GM18511 (cell line): ENCODE data around the gene KIF20B.
"Not testable (repeated sequence)": the region's sequence is repeated elsewhere in the genome, so short reads cannot be mapped to it uniquely, and the experiment has no call there.

Experiments used
- ATAC-seq: cut with Tn5 transposase; IDR thresholded peaks from one replicate; pipeline ENCODE4 v1.9.1; 2021; ENCODE audit warnings: mild to moderate bottlenecking, moderate library complexity; ENCODE audit not compliant: unreplicated experiment

KIF20B gene

DNA sequence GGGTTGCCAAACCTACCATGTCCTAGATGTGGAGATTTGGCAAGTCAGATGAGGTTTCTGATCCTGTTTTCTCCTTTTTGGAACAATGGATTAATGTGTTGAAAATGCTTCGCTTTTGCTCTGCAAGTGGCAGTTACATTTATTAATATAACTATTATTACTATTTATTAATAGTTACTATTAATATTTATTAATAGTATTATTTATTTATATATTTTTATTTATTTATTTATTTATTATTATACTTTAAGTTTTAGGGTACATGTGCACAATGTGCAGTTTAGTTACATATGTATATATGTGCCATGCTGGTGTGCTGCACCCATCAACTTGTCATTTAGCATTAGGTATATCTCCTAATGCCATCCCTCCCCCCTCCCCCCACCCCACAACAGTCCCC, 62.3 kb downstream of the KIF20B start:
- ATAC-seq, result not testable (repeated sequence)

- no peak for ATAC-seq
Observed at GRCh38 chr10:89771684-89772083, 70.3 kb downstream of the KIF20B start.

GRCh38 chr10:89773081-89773480, 71.7 kb downstream of the KIF20B start:
- ATAC-seq, result no peak

- no peak for ATAC-seq
Observed at GRCh38 chr10:89776665-89777064, 75.3 kb downstream of the KIF20B start.

DNA sequence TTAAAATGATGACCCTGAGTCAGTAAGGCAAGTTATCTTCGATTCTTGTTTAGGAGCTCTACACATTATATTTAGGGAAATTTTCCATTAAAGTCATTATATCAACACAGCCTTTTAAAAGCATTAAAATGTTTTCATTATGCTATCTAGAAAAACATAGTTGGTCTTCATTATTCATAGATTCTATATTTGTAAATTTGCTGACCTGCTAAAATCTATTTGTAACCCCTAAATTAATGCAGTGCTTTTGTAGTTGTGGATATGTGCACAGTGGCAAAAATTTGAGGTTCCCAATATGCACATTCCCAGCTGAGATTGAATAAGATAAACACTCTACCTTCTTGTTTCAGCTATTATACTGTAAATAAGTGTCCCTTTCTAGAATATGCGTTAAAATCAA, 81.1 kb downstream of the KIF20B start:
- no peak for ATAC-seq

DNA sequence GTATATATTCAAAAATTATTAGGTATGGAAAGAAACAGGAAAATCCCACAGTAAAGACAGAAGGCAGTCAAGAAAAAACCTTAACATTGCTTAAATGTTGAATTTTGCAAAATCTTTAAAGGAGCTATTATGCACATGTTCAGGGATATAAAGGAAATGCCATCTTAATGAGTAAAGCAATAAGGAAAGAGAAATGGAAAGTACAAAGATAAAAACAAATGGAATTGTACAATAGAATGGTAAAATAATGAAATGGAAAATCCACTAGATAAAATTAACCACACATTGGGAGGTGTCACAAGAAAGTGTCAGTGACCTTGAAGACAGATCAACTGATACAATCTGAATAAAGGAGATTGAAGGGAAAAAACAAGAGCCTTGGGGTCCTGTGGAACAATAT, 82.0 kb downstream of the KIF20B start:
- ATAC-seq, result no peak

DNA sequence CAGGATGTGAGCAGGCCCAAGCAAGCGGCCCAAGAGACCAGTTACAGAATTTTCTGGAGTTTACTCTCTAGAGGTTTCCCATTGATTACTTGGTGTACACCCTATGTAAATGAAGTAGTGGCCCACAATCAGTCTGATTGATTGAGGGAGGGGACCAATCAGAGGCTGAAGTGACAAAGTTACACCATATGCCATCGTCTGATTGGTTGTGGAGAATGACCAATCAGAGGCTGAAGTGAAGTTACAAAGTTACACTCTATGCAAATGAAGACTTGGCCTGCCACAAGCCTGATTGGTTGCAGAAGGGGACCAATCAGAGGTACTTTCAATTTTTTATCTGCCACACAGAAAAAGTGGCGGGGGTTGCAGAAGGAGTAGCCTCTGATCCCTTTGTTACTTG, 83.7 kb downstream of the KIF20B start:
- no peak for ATAC-seq

- ATAC-seq, result no peak
Observed at GRCh38 chr10:89789188-89789877, 87.9 kb downstream of the KIF20B start.

- no peak for ATAC-seq
Observed at GRCh38 chr10:89792187-89792586, 90.8 kb downstream of the KIF20B start.

- ATAC-seq, result peak; percentile 81
Observed at GRCh38 chr10:89793649-89794254, 92.4 kb downstream of the KIF20B start.

DNA sequence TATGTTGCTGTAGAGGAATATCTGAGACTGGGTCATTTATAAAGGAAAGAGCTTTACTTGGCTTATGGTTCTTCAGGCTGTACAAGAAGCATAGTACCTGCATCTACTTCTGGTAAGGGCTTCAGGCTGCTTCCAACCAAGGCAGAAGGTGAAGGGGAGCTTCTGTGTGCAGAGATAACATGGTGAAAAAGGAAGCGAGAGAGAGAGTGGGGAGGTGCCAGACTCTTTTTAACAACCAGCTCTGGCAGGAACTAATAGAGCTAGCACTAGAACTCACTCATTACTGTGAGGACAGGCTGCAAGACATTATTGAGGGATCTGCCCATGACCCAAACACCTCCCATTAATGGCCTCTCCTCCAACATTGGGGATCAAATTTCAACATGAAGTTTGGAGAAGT, 94.5 kb downstream of the KIF20B start:
- ATAC-seq, result peak; percentile 67

GRCh38 chr10:89798092-89798491, 96.7 kb downstream of the KIF20B start:
- no peak for ATAC-seq

- no peak for ATAC-seq
Observed at GRCh38 chr10:89799573-89799972, 98.2 kb downstream of the KIF20B start.

DNA sequence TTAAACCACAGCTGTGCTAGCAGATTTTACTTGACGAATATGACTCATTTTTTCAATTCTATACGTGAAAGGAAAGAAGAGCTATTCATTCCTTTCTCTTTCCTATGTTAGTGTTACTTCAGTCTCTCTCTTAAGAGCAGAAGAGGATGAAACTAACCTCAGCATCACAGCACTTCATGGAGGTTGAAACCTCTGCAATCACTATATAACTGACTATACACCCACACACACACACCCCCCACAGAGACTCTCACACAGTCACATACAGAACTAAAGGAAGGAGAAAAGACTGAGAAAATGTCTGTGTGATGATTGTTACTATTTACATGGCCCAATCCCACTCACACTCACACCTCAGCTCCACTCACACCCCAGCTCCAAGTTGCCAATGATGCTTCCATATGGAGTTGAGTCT, 104.2 kb downstream of the KIF20B start:
- ATAC-seq, result peak; percentile 95

DNA sequence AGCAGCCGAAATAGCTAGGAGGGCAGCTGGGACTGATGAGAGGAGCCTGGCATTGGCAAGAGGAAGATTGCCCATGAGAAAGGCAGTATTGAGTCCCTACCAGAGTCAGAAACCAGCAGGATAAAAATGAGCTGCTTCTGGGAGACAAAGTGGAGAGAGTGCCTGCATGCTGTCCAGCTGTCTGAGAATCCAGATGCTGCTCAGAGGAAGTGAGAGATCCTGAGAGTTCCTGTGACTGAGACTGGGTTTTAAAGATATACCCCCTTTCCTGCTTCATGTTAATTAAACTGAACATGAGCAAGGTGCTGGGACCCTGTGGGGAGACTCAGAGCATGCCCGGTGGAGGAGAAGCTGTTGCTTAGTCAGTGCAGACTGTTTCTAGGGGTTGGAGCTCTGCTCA, 107.5 kb downstream of the KIF20B start:
- ATAC-seq, result no peak

DNA sequence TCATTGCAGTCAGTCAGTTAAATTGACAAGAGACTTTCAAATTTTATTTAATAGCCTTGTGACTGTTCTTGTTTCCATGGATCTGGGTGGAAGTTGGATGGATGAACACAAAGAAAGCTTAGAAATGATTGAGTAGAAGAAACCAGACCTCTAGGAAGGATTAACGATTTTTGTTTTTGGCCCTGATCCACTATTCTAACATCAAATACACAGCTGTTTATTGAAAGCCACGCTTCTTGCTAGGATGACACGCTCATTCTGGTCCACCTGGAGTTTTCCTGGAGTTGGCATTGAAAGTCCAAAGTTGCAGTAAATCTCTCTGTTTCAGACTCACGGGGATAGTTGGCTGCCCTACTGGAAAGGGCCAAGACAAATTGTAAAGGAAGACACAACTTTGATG, 108.4 kb downstream of the KIF20B start:
- no peak for ATAC-seq

GRCh38 chr10:89810908-89811525, 109.6 kb downstream of the KIF20B start:
- no peak for ATAC-seq

DNA sequence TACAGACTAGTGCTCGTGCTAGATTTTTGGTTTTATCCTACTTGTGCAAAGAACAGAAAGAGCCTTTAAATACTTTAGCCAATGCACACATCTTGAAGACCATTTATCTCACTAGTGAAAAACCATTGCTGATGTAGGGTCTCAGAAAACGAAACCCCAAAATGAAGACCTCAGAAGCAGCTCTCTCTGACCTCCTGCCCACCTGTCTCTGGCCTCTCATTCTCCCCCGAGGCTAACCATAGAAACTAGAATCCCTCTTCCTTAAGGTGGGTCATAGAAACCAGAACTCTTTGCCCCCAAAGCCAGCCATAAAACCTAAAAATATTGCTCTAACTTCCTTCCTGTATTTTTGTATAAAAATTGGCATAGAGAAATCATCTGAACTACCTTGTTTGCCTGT, 112.2 kb downstream of the KIF20B start:
- no peak for ATAC-seq

DNA sequence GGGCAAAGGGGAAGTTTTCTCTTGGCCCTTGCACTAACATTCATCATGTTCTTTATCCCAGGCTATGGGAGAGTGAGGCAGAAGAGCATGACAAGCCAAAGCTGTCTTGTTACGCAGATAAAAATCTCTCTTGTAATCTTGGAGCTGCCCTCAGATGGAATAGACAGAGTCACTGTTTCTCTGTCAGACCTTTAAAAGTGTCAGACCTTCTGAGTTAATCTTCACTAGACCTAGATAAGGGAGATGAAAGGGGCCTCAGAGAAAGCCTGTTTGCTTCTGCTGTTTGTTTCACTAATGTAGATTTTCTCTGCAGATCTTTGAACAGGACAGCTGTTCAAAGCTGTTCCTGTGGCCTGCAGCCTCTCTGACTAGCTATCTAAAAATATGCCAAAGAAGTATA, 112.9 kb downstream of the KIF20B start:
- peak; percentile 50 for ATAC-seq

- ATAC-seq, result no peak
Observed at GRCh38 chr10:89815049-89815853, 113.9 kb downstream of the KIF20B start.

- ATAC-seq, result not testable (repeated sequence)
Observed at GRCh38 chr10:89819008-89819407, 117.6 kb downstream of the KIF20B start.
